GM18498 (cell line): ENCODE results near the gene LSM3.

ENCODE experiments used
- ATAC-seq: cut with Tn5 transposase; IDR thresholded peaks from one replicate; pipeline ENCODE4 v1.9.1; 2021; ENCODE audit warnings: mild to moderate bottlenecking, moderate library complexity; ENCODE audit not compliant: unreplicated experiment

LSM3 gene

DNA sequence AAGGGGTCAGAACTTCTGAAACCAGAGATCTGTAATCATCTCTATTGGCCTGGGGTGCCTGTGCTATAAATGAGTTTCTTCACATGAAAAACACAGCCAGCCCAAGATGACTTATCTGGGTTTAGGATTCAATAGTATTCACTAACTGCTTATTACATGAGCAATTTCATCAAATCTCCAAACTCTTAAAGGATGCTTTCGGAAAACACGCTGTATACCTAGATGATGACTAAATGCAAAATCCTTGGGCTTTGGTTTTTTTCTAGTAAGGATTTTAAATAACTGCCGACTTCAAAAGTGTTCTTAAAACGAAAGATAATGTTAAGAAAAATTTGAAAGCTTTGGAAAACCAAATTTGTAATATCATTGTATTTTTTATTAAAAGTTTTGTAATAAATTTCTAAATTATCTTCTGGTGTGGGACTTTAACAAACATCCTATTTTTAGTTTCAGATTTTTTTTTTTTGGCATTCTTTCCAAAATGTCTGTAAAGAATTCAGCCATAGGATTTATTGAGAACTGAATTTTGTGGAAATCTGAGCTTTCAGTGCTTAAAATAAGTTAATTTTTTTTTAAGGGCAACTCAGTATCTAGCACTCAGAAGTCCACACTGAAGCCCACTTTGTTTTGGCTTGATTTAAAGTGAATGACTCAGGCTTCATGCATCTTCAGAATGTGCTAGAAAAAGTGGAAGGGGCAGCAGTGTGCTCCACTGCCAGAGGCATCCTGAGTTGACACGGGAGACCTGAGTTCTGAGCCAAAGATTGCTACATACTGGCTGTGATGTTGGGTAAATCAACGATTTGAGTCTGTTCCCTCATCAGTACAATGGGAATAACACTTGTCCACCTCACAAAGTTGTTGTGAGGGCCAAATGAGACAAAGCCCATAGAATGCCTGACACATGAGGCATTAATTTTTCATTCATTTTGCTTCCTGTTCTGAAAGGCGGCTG lies 35.1 kb upstream of the LSM3 start:
- ATAC-seq: no peak

DNA sequence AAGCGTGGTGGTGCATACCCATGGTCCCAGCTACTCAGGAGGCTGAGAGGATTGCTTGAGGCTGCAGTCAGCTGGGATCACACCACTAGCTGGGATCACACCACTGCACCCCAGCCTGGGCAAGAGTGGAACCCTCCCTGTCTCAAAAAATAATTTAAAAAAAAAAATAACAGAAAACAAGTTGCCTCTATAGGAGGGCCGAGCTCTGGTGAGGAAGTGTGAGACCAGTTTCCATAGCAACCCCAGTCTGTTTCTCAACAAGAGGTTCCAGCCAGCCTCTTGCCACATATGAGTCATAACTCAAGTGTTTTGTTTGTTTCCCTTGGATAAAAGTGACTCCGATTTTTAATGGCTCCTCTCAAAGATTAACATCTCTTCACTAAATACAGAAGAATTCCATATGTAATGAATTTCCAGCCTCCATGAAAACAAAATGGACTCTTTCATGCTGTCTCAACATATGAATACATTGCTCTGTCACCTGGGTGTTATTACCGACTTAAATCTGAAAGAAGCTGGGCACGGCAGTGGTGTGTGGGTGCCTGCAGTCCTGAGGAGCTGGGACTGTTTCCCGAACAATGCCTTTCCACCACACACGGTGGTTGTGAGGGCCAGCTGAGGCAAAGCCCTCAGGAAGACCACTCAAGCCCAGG lies 34.1 kb upstream of the LSM3 start:
- ATAC-seq: peak; percentile 96

DNA sequence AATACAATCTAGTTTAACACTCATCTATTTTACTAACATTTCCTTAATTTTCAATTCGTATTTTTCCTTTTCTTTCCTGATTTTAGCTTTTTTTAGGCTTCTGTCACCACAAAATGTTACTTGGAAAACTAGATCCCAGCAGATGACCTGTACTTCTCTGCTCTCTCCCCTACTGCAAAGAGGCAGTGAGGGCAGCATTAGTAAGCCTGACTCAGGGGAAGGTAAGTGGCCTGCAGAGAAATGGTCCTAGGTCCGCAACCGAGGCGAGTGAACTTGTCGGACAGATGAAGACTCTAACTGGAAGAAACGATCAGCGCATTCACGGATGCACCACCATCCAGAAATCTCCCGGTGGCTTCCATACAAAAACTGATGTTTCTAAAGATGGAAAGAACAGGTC lies 33.4 kb upstream of the LSM3 start:
- no peak for ATAC-seq

GRCh38 chr3:14145670-14146380 lies 32.8 kb upstream of the LSM3 start:
- no peak for ATAC-seq

DNA sequence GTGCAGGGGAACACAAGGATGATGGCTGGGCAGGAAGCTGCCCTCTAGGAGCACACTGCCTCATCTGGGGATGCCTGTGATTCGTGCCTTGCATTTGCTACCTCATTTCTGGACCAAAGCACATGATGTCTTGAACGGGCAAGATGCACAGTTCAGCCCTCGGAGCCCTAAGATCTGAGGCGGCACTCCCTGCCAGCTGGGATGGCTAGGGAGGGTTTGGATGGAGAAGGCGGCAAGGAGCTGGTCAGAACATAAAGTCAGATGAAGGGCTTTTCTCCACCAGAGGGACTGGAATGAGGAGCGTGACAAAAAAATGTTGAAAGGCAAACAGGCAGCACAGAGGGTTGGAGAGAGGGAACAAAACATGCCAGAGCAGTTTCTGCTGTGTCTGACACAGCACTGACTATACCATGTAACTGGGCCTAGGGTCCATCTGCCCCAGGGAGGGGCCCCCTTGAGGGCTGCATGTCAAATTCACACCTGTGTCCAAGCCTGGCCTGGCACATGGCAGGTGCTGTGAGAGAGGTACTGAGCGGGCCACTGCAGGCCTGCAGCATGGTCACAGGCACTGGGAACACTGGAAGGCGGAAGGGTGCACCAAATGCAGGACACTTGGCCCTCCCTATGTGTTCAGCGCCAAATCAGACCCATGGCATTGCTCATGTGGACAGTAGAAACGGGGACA lies 32.1 kb upstream of the LSM3 start:
- ATAC-seq: no peak

DNA sequence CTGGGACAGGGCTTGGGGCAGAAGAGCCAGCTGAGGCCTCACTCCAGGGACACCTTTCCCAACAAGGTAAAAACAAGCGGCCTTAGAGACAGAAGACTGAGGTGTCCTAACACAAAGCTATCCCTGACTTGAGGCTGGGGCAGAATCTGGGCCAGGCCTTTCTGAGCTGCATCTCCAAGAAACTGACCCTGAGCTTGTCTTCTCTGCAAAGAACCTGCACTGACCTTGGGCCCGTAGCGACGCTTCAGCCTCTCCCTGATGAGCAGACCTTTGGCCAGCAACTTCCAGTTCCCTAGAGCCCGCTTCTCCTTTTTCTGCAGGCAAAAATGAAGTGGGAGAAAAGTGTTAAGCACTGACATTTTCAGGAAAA lies 31.6 kb upstream of the LSM3 start:
- ATAC-seq: no peak

- no peak for ATAC-seq
Measured at GRCh38 chr3:14147617-14148016, 31.0 kb upstream of the LSM3 start.

- no peak for ATAC-seq
Measured at GRCh38 chr3:14148041-14148985, 30.3 kb upstream of the LSM3 start.

DNA sequence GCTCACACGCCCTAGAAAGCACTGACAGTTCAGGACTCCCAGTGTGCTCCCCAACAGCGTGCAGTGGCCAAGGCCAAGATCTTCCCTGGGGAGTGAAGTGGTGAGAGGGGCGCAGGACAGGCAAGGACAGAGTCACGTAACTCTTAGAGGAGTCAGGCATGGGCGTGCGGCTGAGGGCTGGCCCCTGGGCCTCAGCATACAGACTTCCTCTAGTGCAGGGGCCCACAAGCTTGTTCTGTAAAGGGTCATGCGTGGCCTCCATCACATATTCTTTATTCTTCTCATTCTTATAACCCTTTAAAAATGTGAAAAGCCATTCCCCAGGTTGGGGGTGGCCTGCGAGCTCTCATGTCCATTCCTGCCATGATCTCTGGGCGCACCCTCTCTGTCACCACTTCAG lies 28.5 kb upstream of the LSM3 start:
- ATAC-seq: no peak

DNA sequence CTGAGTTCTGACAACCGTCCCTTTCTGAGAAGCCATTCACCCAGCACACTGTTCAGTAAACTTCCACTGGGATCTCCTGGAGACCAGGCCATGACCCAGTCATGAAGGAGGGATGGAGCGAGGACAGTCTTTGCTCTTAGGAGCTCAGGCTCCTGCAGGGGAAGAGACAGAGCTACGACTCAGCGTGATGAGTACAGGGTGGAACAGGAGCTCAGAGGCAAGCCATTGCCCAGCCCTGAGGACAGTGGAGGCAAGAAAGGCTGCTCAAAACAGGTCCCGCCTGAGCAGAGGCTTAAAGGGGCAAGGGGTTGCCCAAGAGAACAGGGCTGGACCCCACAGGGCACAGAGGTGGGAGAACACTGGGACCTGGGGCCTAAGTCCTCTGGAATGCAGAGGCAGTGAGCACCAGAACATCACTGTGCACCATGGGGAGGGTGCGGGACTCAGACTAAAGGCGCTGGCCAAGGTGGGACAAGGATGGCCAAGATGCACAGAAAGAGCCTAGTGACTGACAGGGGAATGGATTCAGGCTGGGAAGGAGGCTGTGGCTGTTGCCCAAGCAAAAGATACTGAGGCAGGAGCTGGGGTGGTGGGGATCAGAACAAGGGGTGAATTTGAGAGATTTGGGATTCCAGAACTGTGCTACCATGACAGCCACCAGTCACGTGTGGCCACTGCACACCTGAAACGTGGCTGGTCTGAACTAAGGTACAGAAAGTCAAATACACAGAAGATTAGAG lies 28.0 kb upstream of the LSM3 start:
- no peak for ATAC-seq

- ATAC-seq: no peak
Measured at GRCh38 chr3:14151471-14152083, 27.0 kb upstream of the LSM3 start.

GRCh38 chr3:14152233-14152962 lies 26.2 kb upstream of the LSM3 start:
- no peak for ATAC-seq

DNA sequence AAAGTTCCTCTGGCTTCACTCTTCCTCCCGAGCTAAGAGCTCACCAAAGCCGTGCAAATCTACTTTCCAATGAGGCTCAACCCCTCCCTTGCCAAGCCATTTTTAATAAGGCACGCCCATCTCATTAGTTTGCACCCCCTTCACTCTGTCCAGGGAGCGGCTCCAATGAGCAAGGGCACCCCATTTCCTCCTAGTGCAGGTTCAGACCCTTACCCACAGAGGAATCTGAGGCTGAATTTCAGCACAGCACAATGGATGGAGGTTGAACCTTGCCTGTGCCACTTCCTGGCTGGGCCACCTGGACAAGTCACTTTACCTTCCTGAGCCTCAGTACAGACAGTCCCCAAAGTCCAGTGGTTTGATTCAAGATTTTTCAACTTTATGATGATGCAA lies 25.7 kb upstream of the LSM3 start:
- no peak for ATAC-seq

DNA sequence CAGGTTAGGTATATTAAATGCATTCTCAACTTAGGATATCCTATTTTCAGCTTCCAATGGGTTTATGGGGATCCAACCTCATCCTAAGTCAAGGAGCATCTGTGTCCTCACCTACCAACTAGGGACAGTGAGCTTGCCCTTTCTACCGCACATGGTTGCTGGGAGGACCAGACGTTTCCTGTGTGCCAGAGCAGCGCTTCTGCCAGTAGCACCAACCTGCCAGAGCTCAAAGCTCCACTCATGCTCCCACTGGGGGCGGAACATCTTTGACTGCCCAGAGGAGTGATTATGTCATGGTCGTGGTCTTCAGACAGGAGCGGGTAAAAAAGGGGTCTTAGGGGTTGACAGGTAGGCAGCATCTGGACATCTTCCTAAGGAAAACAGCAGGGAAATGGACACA lies 25.0 kb upstream of the LSM3 start:
- ATAC-seq: no peak

- no peak for ATAC-seq
Measured at GRCh38 chr3:14154276-14154675, 24.3 kb upstream of the LSM3 start.

DNA sequence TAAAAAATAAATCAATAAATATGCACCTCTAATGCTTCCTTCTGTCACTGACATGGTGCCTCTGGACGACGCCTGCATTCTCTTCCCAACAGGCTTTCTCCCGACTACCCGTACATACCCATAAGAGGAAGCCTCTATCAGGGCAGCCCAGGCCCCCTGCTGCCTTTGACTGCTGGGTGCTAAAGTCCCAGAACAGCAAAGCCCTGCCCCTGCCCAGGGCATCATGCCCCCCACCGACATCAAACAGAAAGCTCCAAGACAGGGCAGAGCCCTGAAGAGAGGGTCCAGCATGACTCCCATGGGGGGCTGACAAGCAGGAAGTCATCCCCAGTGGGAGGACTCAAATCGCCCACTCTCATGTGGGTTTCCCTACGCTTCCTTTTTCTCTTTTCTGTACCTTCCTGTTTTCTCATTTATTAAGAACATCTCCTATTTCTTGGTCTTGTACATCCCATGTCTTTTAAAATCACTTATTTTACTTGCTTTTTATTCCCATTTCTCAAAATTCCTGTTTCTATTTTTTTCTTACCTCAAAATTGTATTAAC lies 23.6 kb upstream of the LSM3 start:
- ATAC-seq: no peak

- no peak for ATAC-seq
Measured at GRCh38 chr3:14156201-14156600, 22.4 kb upstream of the LSM3 start.
